A549 (cell line): Measurements from ENCODE around the gene CNTN4. TPM values are rescaled to one million over a fixed set of nuclear protein-coding genes. Genes with fewer than 3 reads are reported as not detected.

Source experiments
- ATAC-seq, 2 experiments: fragments of 200-7000 bp in 1 of 2; fragments of >200 bp in 1 of 2; cut with Nextera tagmentation in 1 of 2; cut with Tn5 transposase in 1 of 2; 3 replicates each; pipeline versions ENCODE4 v1.8.0 to v1.9.1; 2018 to 2020; ENCODE audit warnings: mild to moderate bottlenecking in 1 of 2, moderate library complexity in 1 of 2
- CTCF ChIA-PET: fragments of 300-600 bp; sonication (Branson Sonifier 250); formaldehyde crosslinking; extraction: SDS; loops from one replicate; lab custom pipeline; 2021; ENCODE audit warnings: antibody characterized with exemption, inconsistent platforms; lab: Yijun Ruan, JAX
- POLR2A ChIA-PET: fragments of 350-600 bp; formaldehyde crosslinking; extraction: SDS; loops from one replicate; lab custom pipeline; 2021; ENCODE audit warnings: antibody characterized with exemption, inconsistent platforms; lab: Yijun Ruan, JAX
- DNase-seq, 2 experiments: peaks; one replicate each; pipeline versions ENCODE4 v3.0.0 to v3.0.0-alpha.2; 2011 to 2016; ENCODE audit warnings: low read depth in 1 of 2, low spot score in 1 of 2
- FAIRE-seq: peaks from 2 replicates; lab custom pipeline; 2011; peaks lifted over from hg19 to GRCh38; lab: Jason Lieb, UNC
- H3K27ac ChIP-seq, 2 experiments: fragments of >200 bp; sonication (Bioruptor Twin); formaldehyde crosslinking; 3 replicates each; pipeline ENCODE4 v1.5.1; 2016 to 2017
- H3K4me1 ChIP-seq: fragments of >200 bp; sonication (Bioruptor Twin); formaldehyde crosslinking; 3 replicates; pipeline ENCODE4 v1.6.1; 2016
- H3K4me2 ChIP-seq: fragments of >200 bp; sonication (Bioruptor Twin); formaldehyde crosslinking; 3 replicates; pipeline ENCODE4 v1.6.1; 2016
- H3K4me3 ChIP-seq: fragments of >200 bp; sonication (Bioruptor Twin); formaldehyde crosslinking; 3 replicates; pipeline ENCODE4 v1.5.1; 2016
- H3K9me3 ChIP-seq: fragments of >200 bp; sonication (Bioruptor Twin); formaldehyde crosslinking; 3 replicates; pipeline ENCODE4 v1.6.1; 2016
- CBX2 ChIP-seq: fragments of 200-600 bp; sonication (generic); IDR thresholded peaks from 2 replicates; pipeline ENCODE4 v1.6.1; 2016; ENCODE audit warnings: low read depth, mild to moderate bottlenecking, borderline replicate concordance
- CBX8 ChIP-seq: fragments of 200-600 bp; sonication (generic); IDR thresholded peaks from 2 replicates; pipeline ENCODE4 v1.6.1; 2016
- CEBPB ChIP-seq, 2 experiments: fragments of >200 bp in 1 of 2; sonication (Bioruptor Twin) in 1 of 2; formaldehyde crosslinking in 1 of 2; IDR thresholded peaks; 2 replicates each; pipeline ENCODE4 v1.6.1; 2012 to 2016
- CHD2 ChIP-seq: fragments of 150-350 bp; IDR thresholded peaks from 2 replicates; pipeline ENCODE4 v1.6.1; 2014; ENCODE audit warnings: low read length; ENCODE audit not compliant: partially characterized antibody
- CHD4 ChIP-seq: fragments of 200-600 bp; sonication (generic); IDR thresholded peaks from 2 replicates; pipeline ENCODE4 v1.6.1; 2016; ENCODE audit warnings: antibody characterized with exemption, mild to moderate bottlenecking, borderline replicate concordance
- EHF ChIP-seq: fragments of 250-450 bp; sonication (Bioruptor Pico); IDR thresholded peaks from 2 replicates; pipeline ENCODE4 v1.5.0; 2020; ENCODE audit warnings: mild to moderate bottlenecking
- FOSL2 ChIP-seq, 2 experiments: fragments of 450-650 bp in 1 of 2; fragments of >200 bp in 1 of 2; sonication (Bioruptor Twin) in 1 of 2; formaldehyde crosslinking; IDR thresholded peaks; 2 replicates each; pipeline versions ENCODE4 v1.5.0 to v1.6.1; 2016 to 2020; ENCODE audit warnings: mild to moderate bottlenecking in 1 of 2, moderate library complexity in 1 of 2
- FOXS1 ChIP-seq: fragments of 250-450 bp; sonication (Bioruptor Pico); IDR thresholded peaks from 2 replicates; pipeline ENCODE4 v1.5.0; 2020; ENCODE audit warnings: mild to moderate bottlenecking, moderate library complexity
- GATA3 ChIP-seq: IDR thresholded peaks from 2 replicates; pipeline ENCODE4 v1.6.1; 2012; ENCODE audit warnings: borderline replicate concordance
- HDAC2 ChIP-seq: fragments of 200-600 bp; sonication (generic); IDR thresholded peaks from 2 replicates; pipeline ENCODE4 v1.6.1; 2016
- JUN ChIP-seq, 2 experiments: fragments of >200 bp; sonication (Bioruptor Twin); formaldehyde crosslinking; IDR thresholded peaks; 2 replicates in 1 of 2; 3 replicates in 1 of 2; pipeline ENCODE4 v1.6.1; 2016 to 2017
- JUNB ChIP-seq: fragments of >200 bp; sonication (Bioruptor Twin); formaldehyde crosslinking; IDR thresholded peaks from 2 replicates; pipeline ENCODE4 v1.6.1; 2016
- KDM5A ChIP-seq: fragments of 200-600 bp; sonication (generic); IDR thresholded peaks from 2 replicates; pipeline ENCODE4 v1.6.1; 2016; ENCODE audit warnings: antibody characterized with exemption, mild to moderate bottlenecking
- MAFK ChIP-seq: fragments of 450-650 bp; IDR thresholded peaks from 2 replicates; pipeline ENCODE4 v1.6.1; 2014; ENCODE audit not compliant: partially characterized antibody
- MYC ChIP-seq: IDR thresholded peaks from 2 replicates; pipeline ENCODE4 v1.6.1; 2012; ENCODE audit warnings: mild to moderate bottlenecking, inconsistent platforms, low read length, improper control_type of control experiment, borderline replicate concordance
- RAD21 ChIP-seq, 2 experiments: fragments of >200 bp in 1 of 2; sonication (Bioruptor Twin) in 1 of 2; formaldehyde crosslinking in 1 of 2; IDR thresholded peaks in 1 of 2; conservative IDR thresholded peaks in 1 of 2; 2 replicates in 1 of 2; 3 replicates in 1 of 2; pipeline ENCODE4 v1.6.1; 2012 to 2018; ENCODE audit warnings: inconsistent platforms in 1 of 2
- REST ChIP-seq: fragments of 200-600 bp; sonication (generic); IDR thresholded peaks from 2 replicates; pipeline ENCODE4 v1.6.1; 2016; ENCODE audit warnings: antibody characterized with exemption, mild to moderate bottlenecking, moderate library complexity
- RFX5 ChIP-seq: fragments of 450-650 bp; IDR thresholded peaks from 2 replicates; pipeline ENCODE4 v1.7.1; 2014; ENCODE audit warnings: antibody characterized with exemption, mild to moderate bottlenecking, moderate library complexity
- RNF2 ChIP-seq: fragments of 200-600 bp; sonication (generic); IDR thresholded peaks from 2 replicates; pipeline ENCODE4 v1.6.1; 2016; ENCODE audit warnings: low read depth, mild to moderate bottlenecking, antibody characterized with exemption, moderate library complexity, borderline replicate concordance
- SMC3 ChIP-seq: fragments of >200 bp; sonication (Bioruptor Twin); formaldehyde crosslinking; IDR thresholded peaks from 3 replicates; pipeline ENCODE4 v1.6.1; 2018; ENCODE audit warnings: inconsistent platforms
- TFCP2L1 ChIP-seq: fragments of 250-450 bp; sonication (Bioruptor Pico); IDR thresholded peaks from 2 replicates; pipeline ENCODE4 v1.5.0; 2021; ENCODE audit warnings: mild to moderate bottlenecking
- TP53 ChIP-seq: fragments of 250-450 bp; sonication (Bioruptor Pico); IDR thresholded peaks from 2 replicates; pipeline ENCODE4 v1.5.0; 2021; ENCODE audit warnings: mild to moderate bottlenecking, moderate library complexity
- WGBS: methylation state at CpG from one replicate; pipeline ENCODE4 v1.1.6; 2017; ENCODE audit errors: missing lambda C conversion rate; 5-methylcytosine and 5-hydroxymethylcytosine counted together
- polyA plus RNA-seq, 4 experiments: library from polyadenylated mRNA; depleted of rRNA in 3 of 4; stranded (reverse); fragments of >200 nt; fragmentation: RNase III in 1 of 4; extraction: RNeasy Plus Mini Kit Qiagen cat#74134 plus additional on column Dnase treatment in 1 of 4; gene quantifications; 2 replicates in 3 of 4; 3 replicates in 1 of 4; pipeline ENCODE4 v1.2.3, GENCODE V29; 2011 to 2017
- TF ChIP-seq, protein P1 (sequence below): IDR thresholded peaks from 2 replicates; pipeline ENCODE4 v1.6.1; 2012
- TF ChIP-seq, protein P2 (sequence below): fragments of 250-450 bp; sonication (Bioruptor Pico); IDR thresholded peaks from 2 replicates; pipeline ENCODE4 v1.5.0; 2020; ENCODE audit warnings: low read depth, mild to moderate bottlenecking, moderate library complexity
- TF ChIP-seq, protein P3 (sequence below): fragments of >200 bp; sonication (Bioruptor Twin); formaldehyde crosslinking; IDR thresholded peaks from 3 replicates; pipeline ENCODE4 v1.5.1; 2016
- TF ChIP-seq, protein P4 (sequence below): IDR thresholded peaks from 2 replicates; pipeline ENCODE4 v1.6.1; 2012; ENCODE audit warnings: low read depth, borderline replicate concordance

CNTN4 gene
- polyA plus RNA-seq, 2 of the 4 experiments (the other 2 are of a cell fraction) = 0.03 TPM; not detected in 1

- no peak overlapping the region for H3K4me2 ChIP-seq
- no peak for ATAC-seq
- no peak for FAIRE-seq
- no peak for TF ChIP-seq RAD21 (conservative IDR thresholded peaks at IDR 0.05 in 1 of 2, IDR thresholded peaks at IDR 0.05 in 1 of 2)
- TF ChIP-seq, protein P1, sequence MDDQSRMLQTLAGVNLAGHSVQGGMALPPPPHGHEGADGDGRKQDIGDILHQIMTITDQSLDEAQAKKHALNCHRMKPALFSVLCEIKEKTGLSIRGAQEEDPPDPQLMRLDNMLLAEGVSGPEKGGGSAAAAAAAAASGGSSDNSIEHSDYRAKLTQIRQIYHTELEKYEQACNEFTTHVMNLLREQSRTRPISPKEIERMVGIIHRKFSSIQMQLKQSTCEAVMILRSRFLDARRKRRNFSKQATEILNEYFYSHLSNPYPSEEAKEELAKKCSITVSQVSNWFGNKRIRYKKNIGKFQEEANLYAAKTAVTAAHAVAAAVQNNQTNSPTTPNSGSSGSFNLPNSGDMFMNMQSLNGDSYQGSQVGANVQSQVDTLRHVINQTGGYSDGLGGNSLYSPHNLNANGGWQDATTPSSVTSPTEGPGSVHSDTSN = no peak
- no peak for TF ChIP-seq TFCP2L1 (CRISPR knock-in tag)
- no peak for TF ChIP-seq KDM5A
- TF ChIP-seq CHD4 = no peak
- no peak for TF ChIP-seq JUNB
- no peak for TF ChIP-seq EHF (CRISPR knock-in tag)
- no peak for TF ChIP-seq RNF2
- TF ChIP-seq RFX5 = no peak
- TF ChIP-seq CEBPB (IDR thresholded peaks at IDR 0.05) = no peak
- DNase-seq = no peak
- ChIA-PET POLR2A (no interaction called here), CTCF (no interaction called here)
- no peaks in the 10 kb centered on the region for H3K9me3 ChIP-seq
- H3K4me3 ChIP-seq = no peak overlapping the region
- H3K4me1 ChIP-seq = no peaks in the 10 kb centered on the region
- no peak overlapping the region for H3K27ac ChIP-seq
- 11% methylated on average over 2 of the region's 2 CpGs for WGBS
Observed at GRCh38 chr3:2512881-2513280, 414.2 kb downstream of the CNTN4 start.

GRCh38 chr3:2513986-2514385 is 415.3 kb downstream of the CNTN4 start:
- H3K4me3 ChIP-seq = no peak overlapping the region
- DNase-seq = no peak
- no peak overlapping the region for H3K4me2 ChIP-seq
- CTCF ChIA-PET = interaction anchor here (1.1 kb wide), 1 partner anchor 17 kb away, joined by 3 read pairs; no protein-coding TSS in a partner anchor
- H3K27ac ChIP-seq = no peak overlapping the region
- no peaks in the 10 kb centered on the region for H3K4me1 ChIP-seq
- POLR2A ChIA-PET = no interaction called here
- H3K9me3 ChIP-seq = no peaks in the 10 kb centered on the region
- no peak for ATAC-seq
- no peak for FAIRE-seq
- 0% methylated on average over 4 of the region's 4 CpGs for WGBS
- TF ChIP-seq CHD2 = no peak
- TF ChIP-seq MYC = no peak

GRCh38 chr3:2516762-2517441 is 418.2 kb downstream of the CNTN4 start:
- no peak for ATAC-seq
- no peak overlapping the region for H3K27ac ChIP-seq
- FAIRE-seq = no peak
- no peaks in the 10 kb centered on the region for H3K9me3 ChIP-seq
- POLR2A ChIA-PET = no interaction called here
- CTCF ChIA-PET = no interaction called here
- H3K4me3 ChIP-seq = no peak overlapping the region
- H3K4me2 ChIP-seq = no peak overlapping the region
- 5% methylated on average over 1 of the region's 1 CpG for WGBS
- DNase-seq = no peak
- no peaks in the 10 kb centered on the region for H3K4me1 ChIP-seq
- no peak for TF ChIP-seq REST
- TF ChIP-seq GATA3 = no peak
- TF ChIP-seq, protein P2, sequence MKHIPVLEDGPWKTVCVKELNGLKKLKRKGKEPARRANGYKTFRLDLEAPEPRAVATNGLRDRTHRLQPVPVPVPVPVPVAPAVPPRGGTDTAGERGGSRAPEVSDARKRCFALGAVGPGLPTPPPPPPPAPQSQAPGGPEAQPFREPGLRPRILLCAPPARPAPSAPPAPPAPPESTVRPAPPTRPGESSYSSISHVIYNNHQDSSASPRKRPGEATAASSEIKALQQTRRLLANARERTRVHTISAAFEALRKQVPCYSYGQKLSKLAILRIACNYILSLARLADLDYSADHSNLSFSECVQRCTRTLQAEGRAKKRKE (CRISPR knock-in tag) = no peak
- TF ChIP-seq CBX2 = no peak
- TF ChIP-seq TP53 (CRISPR knock-in tag) = no peak
- TF ChIP-seq HDAC2 = no peak
- TF ChIP-seq EHF (CRISPR knock-in tag) = no peak
- TF ChIP-seq, protein P3, sequence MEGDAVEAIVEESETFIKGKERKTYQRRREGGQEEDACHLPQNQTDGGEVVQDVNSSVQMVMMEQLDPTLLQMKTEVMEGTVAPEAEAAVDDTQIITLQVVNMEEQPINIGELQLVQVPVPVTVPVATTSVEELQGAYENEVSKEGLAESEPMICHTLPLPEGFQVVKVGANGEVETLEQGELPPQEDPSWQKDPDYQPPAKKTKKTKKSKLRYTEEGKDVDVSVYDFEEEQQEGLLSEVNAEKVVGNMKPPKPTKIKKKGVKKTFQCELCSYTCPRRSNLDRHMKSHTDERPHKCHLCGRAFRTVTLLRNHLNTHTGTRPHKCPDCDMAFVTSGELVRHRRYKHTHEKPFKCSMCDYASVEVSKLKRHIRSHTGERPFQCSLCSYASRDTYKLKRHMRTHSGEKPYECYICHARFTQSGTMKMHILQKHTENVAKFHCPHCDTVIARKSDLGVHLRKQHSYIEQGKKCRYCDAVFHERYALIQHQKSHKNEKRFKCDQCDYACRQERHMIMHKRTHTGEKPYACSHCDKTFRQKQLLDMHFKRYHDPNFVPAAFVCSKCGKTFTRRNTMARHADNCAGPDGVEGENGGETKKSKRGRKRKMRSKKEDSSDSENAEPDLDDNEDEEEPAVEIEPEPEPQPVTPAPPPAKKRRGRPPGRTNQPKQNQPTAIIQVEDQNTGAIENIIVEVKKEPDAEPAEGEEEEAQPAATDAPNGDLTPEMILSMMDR = no peak
- TF ChIP-seq, protein P4, sequence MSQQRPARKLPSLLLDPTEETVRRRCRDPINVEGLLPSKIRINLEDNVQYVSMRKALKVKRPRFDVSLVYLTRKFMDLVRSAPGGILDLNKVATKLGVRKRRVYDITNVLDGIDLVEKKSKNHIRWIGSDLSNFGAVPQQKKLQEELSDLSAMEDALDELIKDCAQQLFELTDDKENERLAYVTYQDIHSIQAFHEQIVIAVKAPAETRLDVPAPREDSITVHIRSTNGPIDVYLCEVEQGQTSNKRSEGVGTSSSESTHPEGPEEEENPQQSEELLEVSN = no peak
- no peak for TF ChIP-seq JUN (IDR thresholded peaks at IDR 0.05)
- TF ChIP-seq RAD21 (conservative IDR thresholded peaks at IDR 0.05 in 1 of 2, IDR thresholded peaks at IDR 0.05 in 1 of 2) = no peak
- no peak for TF ChIP-seq FOSL2 (IDR thresholded peaks at IDR 0.05)
- TF ChIP-seq FOSL2 (CRISPR knock-in tag; IDR thresholded peaks at IDR 0.05) = no peak
- no peak for TF ChIP-seq SMC3
- TF ChIP-seq MAFK = no peak
- TF ChIP-seq FOXS1 (CRISPR knock-in tag) = no peak
- TF ChIP-seq CBX8 = no peak
- TF ChIP-seq JUNB = no peak
